GM21717 (cell line): Measurements from ENCODE around the gene ERCC8.
A peak's percentile ranks its signal among the peaks of the same experiment; 100 is the strongest.
"Not testable (repeated sequence)": the region's sequence is repeated elsewhere in the genome, so short reads cannot be mapped to it uniquely, and the experiment has no call there.

Source experiments
- ATAC-seq: cut with Tn5 transposase; IDR thresholded peaks from one replicate; pipeline ENCODE4 v1.9.1; 2021; ENCODE audit warnings: mild to moderate bottlenecking, moderate library complexity; ENCODE audit not compliant: unreplicated experiment

The ERCC8 gene

GRCh38 chr5:60918466-60918865 lies 26.4 kb downstream of the ERCC8 start:
- no peak for ATAC-seq

- no peak for ATAC-seq
These were observed 28.2 kb downstream of the ERCC8 start for GRCh38 chr5:60916646-60917045.

DNA sequence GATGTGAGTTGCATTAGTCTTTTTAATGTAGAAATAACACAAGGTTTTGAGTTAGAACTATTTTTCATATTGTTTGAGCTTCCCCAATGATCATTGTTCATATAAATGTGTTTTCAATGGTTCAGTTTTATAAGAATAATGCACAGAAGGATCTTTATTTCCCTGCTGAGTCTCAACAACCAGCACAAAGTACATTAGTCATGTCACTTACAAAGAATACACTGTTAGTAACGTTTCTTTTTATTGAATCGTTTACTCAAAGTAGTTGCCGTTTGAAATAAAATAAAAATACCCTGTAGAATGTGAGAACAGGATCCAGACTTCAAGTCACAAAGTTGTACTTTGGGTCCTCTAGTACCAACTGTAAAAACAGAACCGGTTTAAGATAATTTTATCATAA lies 41.5 kb downstream of the ERCC8 start:
- no peak for ATAC-seq

GRCh38 chr5:60896991-60897390 lies 47.9 kb downstream of the ERCC8 start:
- no peak for ATAC-seq

DNA sequence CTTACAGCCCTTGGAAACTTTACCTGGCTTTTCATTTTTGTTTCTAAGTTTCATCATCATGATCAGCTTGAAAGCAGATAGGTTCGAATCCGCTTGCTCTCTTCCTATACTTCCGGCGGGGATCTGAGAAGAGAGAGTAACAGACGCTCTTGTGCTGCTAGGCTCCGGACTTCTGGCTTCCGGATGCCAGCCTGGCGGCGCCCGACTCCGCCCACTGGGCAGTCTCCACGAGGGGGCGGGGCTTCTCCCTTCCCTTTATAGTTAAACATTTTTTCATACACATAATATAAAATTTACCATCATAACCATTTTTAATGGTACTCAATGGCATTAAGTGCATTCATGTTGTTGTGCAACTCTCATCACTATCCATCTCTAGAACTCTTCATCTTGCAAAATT lies 51.3 kb downstream of the ERCC8 start:
- ATAC-seq, result no peak

DNA sequence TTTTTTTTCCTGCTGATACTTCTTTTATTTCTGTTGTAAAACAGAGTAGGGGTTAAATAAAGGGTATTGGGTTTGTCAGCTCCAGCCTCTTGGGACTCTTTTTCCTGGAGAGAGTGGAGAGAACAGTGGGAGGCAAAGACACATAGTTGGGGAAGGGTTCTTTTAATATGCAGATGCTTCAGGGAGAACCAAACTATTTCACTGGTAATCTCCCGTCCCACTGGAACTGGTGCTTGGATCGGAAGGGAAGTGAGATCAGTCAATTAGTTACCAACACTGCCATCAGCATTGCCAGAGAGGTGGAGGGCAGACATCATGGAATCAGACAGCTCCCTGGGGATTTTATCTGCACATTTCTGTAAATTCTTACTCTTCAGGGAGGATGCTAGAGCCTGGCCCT lies 53.2 kb downstream of the ERCC8 start:
- ATAC-seq, result no peak

DNA sequence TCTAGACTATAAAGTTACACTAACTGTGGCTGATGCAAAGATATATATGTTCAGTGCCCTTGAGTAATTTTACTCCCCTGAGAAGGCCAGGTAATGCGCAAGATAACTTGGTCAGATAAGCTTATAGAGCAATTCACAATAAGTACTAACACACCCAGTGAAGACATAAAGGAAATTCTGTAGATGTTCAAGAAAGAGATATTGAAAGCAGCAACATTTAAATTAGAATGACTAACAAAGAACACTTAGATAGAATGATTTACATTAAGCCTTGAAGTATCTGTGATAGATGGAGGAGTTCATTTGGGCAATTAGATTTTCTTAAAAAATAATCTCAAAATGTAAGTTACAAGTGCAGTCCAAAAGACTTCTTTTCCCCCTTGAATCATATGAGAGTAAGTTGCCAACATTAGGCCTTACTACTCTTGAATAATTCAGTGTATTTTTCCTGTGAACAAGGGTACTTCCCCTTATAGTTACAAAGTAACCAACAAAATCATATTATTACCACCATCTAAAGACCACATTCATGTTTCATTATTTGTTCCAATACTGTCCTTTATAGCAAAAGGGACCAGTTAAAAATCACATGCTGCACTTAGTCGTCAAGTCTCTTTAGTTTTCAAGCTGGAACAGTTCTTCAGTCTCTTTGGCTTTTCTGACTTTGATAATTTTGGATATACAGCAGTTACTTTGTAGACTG lies 56.4 kb downstream of the ERCC8 start:
- no peak for ATAC-seq

DNA sequence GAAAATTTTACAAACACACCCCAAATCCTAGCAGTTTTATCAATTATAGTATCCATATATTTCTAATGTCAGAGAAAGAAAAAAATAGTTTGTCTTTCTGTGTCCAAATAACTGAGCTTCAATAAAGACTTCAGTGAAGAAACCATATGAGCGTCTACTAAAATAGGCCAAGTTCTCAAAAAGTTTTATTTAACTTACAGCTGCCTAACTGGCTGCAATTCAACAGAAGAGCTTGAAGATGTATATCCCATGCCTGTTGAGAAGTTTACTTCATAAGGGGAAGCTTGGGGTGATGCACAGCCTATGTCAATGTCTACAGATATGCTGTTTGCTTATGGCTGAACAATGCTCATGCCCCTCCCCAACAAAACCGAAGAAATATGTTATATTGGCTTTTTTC lies 57.1 kb downstream of the ERCC8 start:
- no peak for ATAC-seq

GRCh38 chr5:60887096-60887495 lies 57.8 kb downstream of the ERCC8 start:
- no peak for ATAC-seq

DNA sequence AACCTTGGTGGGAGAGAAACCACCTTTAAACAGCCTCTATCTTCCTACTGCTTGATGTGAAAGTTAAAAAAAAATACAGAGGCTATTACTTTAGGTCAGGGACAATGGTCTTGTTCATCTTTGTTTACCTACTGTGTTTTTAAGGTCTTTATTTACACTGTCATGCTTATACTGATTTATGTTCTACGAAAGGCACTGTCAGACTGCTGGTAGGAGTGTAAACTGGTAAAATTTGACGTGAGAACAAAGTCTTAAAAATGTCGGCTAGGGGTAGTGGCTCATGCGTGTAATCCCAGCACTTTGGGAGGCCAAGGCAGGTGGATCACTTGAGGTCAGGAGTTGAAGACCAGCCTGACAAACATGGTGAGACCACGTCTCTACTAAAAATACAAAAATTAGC lies 58.7 kb downstream of the ERCC8 start:
- ATAC-seq, result no peak

GRCh38 chr5:60883229-60883628 lies 61.6 kb downstream of the ERCC8 start:
- no peak for ATAC-seq

- no peak for ATAC-seq
These were observed 72.0 kb downstream of the ERCC8 start for GRCh38 chr5:60872892-60873291.

DNA sequence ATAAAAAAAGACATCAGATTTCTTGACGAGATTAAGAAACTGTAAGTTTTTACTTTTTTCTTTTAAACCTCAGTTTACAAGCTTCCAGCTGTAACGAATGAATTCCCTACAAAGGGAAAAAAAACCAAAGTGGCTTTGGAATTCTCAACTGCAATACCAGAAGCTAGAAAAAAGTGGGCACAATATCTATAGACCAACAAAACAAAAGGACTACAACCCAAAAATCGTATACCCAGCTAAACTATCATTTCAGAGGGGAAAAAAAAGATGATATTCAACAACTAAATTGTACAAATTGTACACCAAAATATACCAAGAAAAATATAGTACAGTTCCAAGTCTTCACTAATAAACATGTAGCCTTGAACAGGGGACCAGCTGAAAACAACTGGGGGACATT lies 74.0 kb downstream of the ERCC8 start:
- no peak for ATAC-seq

DNA sequence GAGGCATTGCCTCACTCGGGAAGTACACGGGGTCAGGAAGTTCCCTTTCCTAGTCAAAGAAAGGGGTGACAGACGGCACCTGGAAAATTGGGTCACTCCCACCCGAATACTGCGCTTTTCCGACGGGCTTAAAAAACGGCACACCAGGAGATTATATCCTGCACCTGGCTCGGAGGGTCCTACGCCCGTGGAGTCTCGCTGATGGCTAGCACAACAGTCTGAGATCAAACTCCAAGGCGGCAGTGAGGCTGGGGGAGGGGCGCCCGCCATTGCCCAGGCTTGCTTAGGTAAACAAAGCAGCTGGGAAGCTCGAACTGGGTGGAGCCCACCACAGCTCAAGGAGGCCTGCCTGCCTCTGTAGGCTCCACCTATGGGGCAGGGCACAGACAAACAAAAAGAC lies 84.3 kb downstream of the ERCC8 start:
- not testable (repeated sequence) for ATAC-seq

GRCh38 chr5:60856066-60856465 lies 88.8 kb downstream of the ERCC8 start:
- ATAC-seq, result no peak

DNA sequence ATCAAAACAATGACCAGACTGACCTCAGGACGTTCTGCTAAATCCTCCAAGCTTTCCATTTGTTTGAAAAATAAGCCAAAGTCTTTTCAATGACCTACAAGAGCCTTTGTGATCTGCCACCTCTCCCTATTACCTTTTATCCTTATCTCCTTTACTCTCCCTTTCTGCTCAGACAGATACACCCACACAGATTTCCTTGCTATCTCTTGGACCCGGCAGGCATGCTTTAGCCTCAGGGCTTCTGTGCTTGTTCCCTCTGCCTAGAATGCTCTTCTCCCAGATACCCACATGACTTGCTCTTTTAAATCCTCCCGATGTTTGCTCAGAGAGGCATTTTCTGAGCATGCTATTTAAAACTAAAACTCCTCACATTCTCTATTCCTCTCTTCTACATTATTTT lies 91.9 kb downstream of the ERCC8 start:
- ATAC-seq, result no peak

GRCh38 chr5:60852317-60852716 lies 92.6 kb downstream of the ERCC8 start:
- ATAC-seq, result no peak

GRCh38 chr5:60851626-60852025 lies 93.2 kb downstream of the ERCC8 start:
- no peak for ATAC-seq

DNA sequence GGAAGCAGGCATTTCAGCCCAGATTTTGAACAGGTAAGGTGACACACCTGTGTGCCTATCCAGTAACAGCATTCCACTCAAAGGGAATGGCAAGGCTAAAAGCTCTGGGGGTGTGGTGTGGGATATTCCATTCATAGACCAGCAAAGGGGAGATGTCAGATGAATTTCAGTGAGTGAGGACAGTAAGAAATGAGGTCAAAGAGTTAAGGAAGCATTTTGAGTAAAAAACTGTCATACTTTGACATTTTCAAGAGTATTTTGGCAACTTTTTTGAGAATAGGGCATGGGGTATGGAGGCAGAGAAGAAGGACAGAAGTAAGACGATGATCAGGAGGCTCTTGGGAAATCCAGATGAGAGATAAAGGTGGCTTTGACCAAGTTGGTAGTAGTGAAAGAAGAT lies 98.6 kb downstream of the ERCC8 start:
- ATAC-seq, result no peak

- peak; percentile 90 for ATAC-seq
These were observed 100.6 kb downstream of the ERCC8 start, which contains the start of gene ELOVL7 for GRCh38 chr5:60843936-60844905. ELOVL7 (minus strand) TSS chr5:60844269; CDS start chr5:60787397, 56,872 bp downstream.

DNA sequence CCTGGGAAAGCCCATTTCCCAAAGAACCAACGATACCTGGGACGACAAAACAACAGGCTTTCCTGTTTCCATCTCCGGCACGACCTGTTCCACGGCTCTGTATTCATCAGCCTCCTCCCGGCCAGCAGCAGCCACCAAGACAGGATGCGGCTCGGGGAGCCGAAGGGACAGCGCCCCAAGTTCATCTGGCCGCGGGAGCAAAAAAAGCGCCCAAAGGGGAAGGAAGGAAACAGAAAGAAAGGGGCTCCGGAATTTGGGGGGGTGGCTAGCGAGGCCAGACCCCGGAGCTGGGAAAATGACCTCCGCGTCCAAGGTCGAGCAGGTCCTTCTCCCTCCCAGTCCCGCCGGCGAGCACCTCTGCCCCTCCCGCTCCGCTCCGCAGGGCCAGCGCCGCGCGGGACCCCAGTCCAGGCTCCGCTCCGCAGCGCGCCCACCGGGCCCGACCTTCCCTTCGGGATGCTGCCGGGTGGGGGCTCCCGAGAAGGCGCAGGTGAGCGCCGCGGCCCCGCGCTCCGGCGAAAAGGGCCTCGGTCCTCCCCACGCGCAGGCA lies 101.4 kb downstream of the ERCC8 start:
- peak; percentile 28 for ATAC-seq
